HG03469 (cell line): ENCODE data around the gene SORCS2.

ENCODE experiments used
- ATAC-seq: cut with Tn5 transposase; IDR thresholded peaks from one replicate; pipeline ENCODE4 v1.9.1; 2021; ENCODE audit warnings: mild to moderate bottlenecking, moderate library complexity, moderate number of reproducible peaks; ENCODE audit not compliant: unreplicated experiment

Gene SORCS2

GRCh38 chr4:7319024-7319423 is 126.7 kb downstream of the SORCS2 start:
- ATAC-seq = no peak

DNA sequence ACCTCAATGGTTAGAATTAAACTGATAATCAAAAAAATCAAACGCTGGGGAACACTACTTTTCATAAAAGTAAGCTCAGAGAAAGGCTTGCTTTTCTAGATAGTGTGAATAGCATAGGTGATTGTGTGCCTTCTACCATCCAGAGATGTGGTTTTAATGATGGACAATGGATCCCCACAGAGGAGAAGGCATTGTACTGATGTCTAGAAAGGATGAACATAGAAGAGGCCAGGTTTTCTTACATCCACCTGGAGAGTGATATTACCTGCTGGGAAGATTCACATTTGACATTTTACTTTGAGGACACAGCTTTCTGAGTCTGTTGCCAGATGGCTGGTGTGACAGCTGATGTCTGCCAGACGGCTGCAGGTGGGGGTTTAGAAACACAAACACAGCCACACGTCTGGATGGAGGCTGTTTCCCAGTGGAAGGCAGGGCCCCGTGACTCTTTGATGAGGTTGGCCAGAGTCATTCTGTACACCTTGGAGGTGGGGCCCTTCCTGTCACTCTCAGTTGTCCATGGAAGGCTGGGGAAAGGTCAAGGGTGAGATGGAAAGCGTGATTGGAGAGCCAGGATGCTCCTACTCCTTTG is 128.0 kb downstream of the SORCS2 start:
- no peak for ATAC-seq

DNA sequence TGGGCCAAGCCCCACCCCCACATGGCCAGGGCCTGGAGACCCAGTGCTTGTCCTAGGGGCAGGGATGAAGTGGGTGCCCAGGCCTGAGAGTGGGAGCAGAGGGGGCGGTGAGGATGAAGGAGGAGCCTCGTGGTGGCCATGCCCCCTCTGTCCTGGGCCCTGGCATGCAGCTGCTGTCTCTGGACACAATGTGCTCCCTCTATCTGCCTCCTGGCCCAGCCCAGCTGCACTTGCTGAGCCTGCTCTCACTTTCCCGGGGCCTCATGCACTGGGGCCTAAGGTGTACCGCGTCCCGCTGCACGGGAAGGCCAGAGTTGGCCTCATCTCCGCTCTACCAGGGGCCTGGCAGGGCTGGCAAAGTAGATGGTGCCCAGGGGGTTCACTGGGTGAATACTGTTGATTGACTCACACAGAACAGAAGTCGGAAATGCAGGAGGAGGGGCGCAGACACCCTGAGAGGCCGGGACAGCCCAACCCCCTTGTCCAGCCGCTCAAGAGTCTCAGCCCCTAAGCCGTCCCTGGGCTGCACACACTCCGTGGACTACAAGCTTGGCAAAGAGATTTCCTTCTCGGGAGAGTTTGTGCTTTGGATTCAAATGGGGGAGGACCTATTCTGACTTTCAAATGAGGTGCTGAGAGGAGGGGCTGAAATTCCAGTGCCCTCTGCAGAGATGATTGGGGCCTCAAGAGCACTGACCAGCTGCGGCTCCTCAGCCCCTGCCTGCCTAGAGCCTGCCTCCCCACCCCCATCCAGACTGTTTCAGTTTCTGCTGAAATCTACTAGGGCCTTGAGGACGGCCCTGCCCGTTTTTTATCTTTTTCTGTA is 130.0 kb downstream of the SORCS2 start:
- no peak for ATAC-seq

DNA sequence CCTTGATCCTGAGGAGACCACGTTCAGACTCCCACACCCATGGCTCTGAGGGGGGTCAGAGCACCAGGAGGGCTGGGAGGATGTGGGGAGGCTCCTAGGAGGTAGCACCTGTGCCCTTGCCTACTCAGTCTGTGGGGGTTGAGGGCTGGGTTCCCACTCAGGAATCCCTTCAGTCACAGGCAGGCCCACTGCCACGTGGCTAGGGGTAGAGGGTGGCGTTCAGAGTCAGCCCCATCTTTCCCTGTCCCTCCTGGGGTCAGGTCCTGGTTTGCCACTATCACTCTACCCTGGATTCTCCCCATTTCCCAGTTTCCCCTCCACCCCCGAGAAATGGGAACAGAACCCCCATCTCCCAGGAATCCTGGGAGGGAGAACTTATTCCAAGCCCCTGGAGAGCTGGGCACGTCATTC is 131.1 kb downstream of the SORCS2 start:
- no peak for ATAC-seq

GRCh38 chr4:7323872-7324650 is 131.7 kb downstream of the SORCS2 start:
- no peak for ATAC-seq

DNA sequence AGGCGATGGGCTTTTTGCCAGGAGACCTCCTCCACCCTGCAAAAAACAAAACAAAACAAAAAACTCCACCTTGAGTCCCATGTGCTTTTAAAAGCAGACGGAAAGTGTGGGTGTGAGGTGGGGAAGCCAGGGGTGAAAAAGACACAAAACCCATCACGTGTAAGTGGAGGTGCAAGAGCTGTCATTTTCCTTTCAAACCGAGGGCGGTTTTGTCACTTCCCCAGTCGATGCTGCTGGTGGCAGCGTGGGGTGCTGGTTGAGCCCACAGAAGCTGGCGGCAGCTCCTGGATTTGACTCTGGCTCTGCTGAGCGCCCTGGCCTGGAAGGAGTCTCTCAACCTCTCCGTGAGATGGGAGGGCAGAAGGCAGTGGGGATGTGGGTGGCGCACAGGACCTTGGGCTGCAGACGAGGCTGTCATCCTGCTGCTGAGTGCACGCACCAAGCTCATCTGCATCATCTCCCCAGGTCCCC is 132.3 kb downstream of the SORCS2 start:
- ATAC-seq = no peak

- no peak for ATAC-seq
Measured at GRCh38 chr4:7325541-7325940, 133.2 kb downstream of the SORCS2 start.

GRCh38 chr4:7326306-7326692 is 134.0 kb downstream of the SORCS2 start:
- no peak for ATAC-seq

- no peak for ATAC-seq
Measured at GRCh38 chr4:7326693-7327340, 134.5 kb downstream of the SORCS2 start.

DNA sequence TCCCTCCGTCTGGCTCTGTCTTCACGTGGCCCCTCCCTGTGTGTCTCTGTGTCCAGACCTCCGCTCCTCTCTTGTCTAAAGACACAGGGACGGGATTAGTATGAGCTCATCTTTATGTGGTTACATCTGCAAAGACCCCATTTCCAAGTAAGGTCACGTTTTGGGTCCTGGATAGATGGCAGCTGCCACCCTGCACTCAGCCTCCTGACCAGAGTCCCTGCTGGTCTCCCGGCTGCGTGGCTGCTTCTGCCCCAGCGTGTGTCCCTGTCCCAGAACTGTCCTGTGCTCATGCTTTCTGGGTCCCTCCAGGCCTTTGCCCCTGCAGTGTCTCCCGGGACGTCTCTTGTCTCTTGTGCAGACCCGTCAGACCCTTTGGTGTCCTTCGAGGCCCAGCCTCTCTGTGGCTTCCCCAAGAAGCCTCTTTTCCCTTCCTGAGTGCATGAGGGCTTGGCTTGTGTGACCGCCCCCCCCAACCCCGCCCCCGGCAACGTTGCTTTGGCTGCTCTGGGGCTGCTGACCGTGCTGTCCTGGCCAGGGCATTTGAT is 135.1 kb downstream of the SORCS2 start:
- no peak for ATAC-seq

DNA sequence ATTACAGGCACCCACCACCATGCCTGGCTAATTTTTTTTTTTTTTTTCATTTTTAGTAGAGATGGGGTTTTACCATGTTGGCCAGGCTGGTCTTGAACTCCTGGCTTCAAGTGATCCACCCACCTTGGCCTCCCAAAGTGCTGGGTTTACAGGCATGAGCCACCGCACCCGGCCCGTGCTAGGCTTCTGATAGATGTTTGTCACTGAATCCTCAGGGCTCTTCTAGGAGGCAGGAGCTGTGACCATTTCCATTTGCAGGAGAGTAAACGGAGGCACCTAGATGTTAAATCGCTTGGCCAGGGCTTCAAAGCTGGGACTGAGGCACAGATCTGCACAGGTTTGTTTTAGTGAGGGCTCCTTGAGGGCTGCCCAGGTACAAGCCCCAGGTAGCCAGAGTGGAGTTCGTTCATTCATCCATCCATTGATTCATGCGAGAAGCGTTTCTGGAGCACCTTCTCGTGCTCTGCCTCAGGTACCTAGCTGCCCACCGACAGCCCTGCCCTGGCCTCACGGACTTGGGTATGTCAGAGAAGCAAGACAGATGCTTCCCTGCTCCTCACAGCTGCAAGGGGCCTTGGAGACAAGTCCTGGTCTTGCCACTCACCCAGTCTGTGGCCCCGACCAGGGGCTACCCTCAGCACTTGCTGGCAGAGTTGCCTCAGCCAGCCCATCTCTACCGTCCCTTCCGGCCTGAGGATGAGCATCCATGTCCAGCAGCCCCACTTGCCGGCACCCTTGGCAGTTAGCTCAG is 136.0 kb downstream of the SORCS2 start:
- no peak for ATAC-seq

- ATAC-seq = no peak
Measured at GRCh38 chr4:7328913-7329638, 136.7 kb downstream of the SORCS2 start.

DNA sequence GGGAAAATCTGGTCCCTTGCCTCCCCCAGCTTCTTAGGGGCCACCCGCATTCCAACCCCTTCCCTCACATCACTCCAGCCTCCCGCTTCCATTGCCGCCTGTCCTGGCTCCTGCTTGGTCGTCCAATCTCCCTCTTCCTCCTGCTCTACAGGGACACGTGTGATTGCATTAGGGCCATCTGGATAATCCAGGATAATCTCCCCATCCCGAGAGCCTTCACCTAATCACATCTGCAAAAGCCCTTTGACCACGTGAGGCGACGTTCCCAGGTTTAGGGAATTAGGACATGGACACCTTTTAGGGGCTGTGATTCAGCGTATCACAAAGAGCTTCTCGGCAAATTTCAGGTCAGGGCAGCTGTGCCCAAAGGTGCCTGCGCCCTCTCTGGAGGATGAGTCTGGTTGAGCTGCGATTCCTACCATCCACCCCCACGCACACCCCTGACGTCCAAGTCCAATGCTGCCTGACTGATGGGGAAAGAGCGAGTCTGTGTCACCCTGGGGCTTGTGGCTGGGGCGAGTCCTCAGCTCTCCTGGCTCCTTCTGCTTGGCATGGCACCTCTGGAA is 137.8 kb downstream of the SORCS2 start:
- no peak for ATAC-seq

DNA sequence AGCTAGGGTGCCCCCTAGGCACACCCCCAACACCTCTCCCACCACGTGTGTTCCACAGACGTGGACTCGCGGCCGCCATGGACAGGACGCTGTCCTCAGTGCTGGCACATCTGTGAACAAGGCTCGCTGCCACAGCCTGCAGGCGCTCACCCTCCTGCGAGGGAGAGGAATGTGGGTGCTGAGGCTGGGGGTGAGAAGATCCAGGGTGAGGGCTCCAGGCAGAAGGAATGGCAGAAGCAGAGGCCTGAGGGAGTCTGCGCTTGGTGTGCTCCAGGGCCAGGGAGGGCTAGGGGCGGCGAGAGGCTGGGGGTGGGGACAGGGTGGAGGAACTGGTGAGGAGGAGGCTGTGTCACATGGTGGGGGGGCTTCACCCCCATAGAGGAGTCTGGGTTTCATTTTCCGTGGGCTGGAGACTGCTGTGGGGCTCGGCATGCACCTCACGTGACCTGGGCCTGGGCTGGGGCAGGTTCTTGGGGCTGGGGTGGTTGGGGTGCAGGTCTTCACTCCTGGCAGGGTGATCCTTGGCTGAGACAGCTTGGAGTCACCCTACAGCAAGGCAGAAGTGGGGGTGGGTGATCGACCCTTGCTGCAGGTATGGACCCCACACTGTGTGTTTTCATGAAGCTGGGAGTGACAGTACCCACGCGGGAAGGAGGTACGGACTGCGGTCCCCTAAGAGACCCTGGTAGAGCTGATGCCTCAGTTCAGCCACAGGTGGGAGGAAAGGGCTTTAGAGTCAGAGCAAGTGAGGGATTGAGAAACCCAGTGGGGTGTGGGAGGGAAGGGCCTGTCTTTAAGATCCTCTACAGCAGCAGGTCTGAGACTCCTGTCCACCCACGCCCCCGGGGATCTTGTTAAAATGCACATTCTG is 138.7 kb downstream of the SORCS2 start:
- ATAC-seq = no peak

- ATAC-seq = no peak
Measured at GRCh38 chr4:7331682-7332000, 139.3 kb downstream of the SORCS2 start.

DNA sequence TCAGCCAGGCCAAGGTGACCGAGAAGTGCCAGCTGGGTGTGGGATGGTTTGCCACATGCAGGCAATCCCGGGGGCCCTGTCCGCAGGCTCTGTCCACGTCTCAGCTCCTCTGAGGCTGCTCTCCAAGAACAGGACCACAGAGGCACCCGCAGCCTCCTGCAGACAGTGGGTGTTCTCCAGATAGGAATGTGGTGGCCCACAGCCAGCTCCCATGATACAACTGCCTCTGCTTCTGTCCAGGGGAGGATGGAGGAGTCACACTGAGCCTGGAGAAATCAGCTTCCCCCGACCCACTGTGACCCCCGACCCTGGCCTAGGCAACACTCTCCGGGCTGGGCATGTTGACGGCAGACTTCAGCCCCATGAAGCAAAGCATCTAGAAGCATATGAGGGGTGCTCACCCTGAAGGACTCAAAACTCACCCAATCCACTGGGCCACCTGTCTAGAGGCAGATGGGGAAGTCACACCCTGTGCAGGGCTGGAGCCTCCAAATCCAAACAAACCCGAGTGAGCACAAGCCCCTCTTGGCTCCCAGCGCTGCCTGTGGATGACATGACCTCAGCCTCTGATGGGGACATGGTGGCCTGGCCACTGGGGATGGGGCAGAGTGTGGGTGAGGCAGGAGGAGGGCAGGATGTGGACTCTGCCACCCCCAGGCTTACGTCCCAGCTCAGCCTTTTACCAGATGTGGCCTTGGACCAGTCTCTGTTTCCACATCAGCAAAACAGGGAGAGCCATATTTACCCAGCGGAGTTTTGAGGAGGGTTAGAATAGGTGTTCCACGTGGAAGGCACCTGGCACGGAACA is 140.1 kb downstream of the SORCS2 start:
- ATAC-seq = no peak

- ATAC-seq = no peak
Measured at GRCh38 chr4:7333024-7333780, 140.9 kb downstream of the SORCS2 start.
